ENCODE measurements around the gene EXT2. TPM values are rescaled to one million over a fixed set of nuclear protein-coding genes. Genes with fewer than 3 reads are reported as not detected.

EXT2 gene
- total and polyA plus RNA-seq, 2 experiments from 2014 or later, result 71.5 to 107 TPM

DNA sequence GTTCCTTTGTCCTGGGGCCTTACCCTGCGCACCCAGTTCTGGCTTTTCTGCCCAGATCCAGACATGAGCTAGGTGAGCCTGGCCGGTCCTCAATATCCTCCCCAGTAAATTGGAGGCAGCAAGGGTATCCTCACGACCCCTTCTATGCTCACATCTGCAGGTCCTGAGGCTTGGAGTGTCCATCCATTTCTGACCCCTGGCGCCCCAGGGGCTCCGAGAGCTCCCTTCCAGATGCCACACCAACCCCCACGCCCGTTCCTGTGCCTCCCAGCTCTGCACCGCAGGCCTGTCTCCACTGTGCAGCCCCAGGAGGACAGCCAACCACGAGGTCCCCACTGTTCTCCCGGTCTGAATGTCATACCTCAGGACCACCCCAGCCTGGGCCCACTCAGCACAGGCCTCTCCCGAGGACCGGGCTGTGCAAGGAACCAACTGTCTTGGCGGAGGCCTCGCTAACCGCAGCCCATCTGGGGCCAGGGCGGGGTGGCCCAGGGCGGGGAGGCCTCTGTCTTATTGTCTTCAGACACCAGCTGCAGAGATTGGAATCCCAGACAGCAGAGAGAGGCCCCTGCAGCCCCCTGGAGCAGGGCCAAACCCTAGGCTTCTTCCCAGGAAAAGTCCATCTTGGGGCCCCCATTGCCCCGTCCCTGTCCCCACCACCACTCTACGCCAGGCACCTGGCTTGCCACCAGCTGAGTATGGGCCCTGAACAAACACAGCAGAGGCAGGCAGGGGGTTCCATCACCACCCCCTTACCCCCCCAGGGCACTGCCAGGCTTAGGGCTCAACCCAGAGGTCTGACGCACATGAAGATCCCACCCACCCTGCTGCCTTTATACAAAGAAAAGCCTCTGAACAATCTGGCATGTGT is 175.2 kb downstream of the EXT2 start:
- no peak for DNase-seq (ENCODE audit: low spot score)
- Histone ChIP-seq H4K20me1 (ENCODE audit: insufficient read depth, poor library complexity, severe bottlenecking) (no peaks in the 10 kb centered on the region), H3K9me3 (ENCODE audit: low read depth) (no peaks in the 10 kb centered on the region), H2AFZ (no peak overlapping the region), H3K27ac (no peak overlapping the region), H3K27me3 (no peaks in the 10 kb centered on the region), H3K36me3 (replicated peaks; ENCODE audit: insufficient read depth, low read depth) (no peaks in the 10 kb centered on the region), H3K4me1 (ENCODE audit: insufficient read depth) (no peaks in the 10 kb centered on the region), H3K4me2 (no peak overlapping the region), H3K79me2 (no peaks in the 10 kb centered on the region), H3K9me2 (replicated peaks; ENCODE audit: insufficient read depth) (no peaks in the 10 kb centered on the region), H3K4me3 (no peak overlapping the region)
- 92% methylated on average over 15 of the region's 20 CpGs for WGBS (ENCODE audit: low lambda C conversion rate, missing lambda C conversion rate)
- TF ChIP-seq, protein P1, sequence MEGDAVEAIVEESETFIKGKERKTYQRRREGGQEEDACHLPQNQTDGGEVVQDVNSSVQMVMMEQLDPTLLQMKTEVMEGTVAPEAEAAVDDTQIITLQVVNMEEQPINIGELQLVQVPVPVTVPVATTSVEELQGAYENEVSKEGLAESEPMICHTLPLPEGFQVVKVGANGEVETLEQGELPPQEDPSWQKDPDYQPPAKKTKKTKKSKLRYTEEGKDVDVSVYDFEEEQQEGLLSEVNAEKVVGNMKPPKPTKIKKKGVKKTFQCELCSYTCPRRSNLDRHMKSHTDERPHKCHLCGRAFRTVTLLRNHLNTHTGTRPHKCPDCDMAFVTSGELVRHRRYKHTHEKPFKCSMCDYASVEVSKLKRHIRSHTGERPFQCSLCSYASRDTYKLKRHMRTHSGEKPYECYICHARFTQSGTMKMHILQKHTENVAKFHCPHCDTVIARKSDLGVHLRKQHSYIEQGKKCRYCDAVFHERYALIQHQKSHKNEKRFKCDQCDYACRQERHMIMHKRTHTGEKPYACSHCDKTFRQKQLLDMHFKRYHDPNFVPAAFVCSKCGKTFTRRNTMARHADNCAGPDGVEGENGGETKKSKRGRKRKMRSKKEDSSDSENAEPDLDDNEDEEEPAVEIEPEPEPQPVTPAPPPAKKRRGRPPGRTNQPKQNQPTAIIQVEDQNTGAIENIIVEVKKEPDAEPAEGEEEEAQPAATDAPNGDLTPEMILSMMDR (IDR thresholded peaks at IDR 0.05; ENCODE audit: poor library complexity), result no peak
- TF ChIP-seq EZH2 (IDR thresholded peaks at IDR 0.05; ENCODE audit: borderline replicate concordance) (no peak), EZH2phosphoT487 (IDR thresholded peaks at IDR 0.05; ENCODE audit: low read depth, severe bottlenecking, unreplicated experiment) (no peak)

DNA sequence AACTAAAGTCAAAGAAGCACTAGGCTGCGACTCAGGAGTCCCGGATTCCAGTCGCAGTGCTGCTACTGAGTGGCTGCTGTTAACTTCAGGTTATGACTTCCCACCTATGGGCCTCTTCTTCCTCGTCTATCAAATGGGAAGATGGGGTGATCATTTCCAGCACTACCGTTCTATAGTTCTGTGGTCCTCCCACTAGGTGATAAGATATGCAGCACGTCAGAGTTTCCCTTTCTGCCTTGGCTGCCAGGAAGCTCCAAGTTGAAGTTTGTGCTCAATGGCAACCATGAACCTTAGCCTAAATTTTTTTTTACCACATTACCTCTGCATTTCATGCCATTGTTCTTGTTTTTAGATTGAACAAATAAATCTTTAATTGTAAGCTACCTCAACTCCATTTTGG is 175.8 kb downstream of the EXT2 start:
- Histone ChIP-seq H2AFZ (no peak overlapping the region), H3K4me2 (no peak overlapping the region), H3K9me3 (ENCODE audit: low read depth) (no peaks in the 10 kb centered on the region), H3K27me3 (no peaks in the 10 kb centered on the region), H3K9me2 (replicated peaks; ENCODE audit: insufficient read depth) (no peaks in the 10 kb centered on the region), H4K20me1 (ENCODE audit: insufficient read depth, poor library complexity, severe bottlenecking) (no peaks in the 10 kb centered on the region), H3K36me3 (replicated peaks; ENCODE audit: insufficient read depth, low read depth) (no peaks in the 10 kb centered on the region), H3K27ac (no peak overlapping the region), H3K79me2 (no peaks in the 10 kb centered on the region), H3K4me1 (ENCODE audit: insufficient read depth) (no peaks in the 10 kb centered on the region), H3K4me3 (no peak overlapping the region)
- no peak for DNase-seq (ENCODE audit: low spot score)
- WGBS (ENCODE audit: low lambda C conversion rate, missing lambda C conversion rate), result 93% methylated on average over 6 of the region's 6 CpGs
- no peak for TF ChIP-seq EZH2 (IDR thresholded peaks at IDR 0.05; ENCODE audit: borderline replicate concordance)
- TF ChIP-seq, protein P1 (IDR thresholded peaks at IDR 0.05; ENCODE audit: poor library complexity), result no peak
- TF ChIP-seq EZH2phosphoT487 (IDR thresholded peaks at IDR 0.05; ENCODE audit: low read depth, severe bottlenecking, unreplicated experiment), result no peak

DNA sequence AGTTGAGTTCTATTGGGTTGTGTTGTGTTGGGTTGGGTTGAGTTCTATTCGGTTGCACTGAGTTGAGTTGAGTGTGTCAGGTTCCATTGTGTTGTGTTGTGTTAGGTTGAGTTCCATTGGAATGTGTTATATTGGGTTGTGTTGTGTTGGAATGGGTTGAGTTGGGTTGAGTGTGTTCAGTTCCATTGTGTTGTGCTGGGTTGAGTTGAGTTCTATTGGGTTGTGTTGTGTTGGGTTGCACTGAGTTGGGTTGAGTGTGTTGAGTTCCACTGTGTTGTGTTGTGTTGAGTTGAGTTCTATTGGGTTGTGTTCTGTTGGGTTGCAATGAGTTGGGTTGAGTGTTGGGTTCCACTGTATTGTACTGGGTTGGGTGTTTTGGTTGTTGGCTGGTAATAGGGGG is 178.9 kb downstream of the EXT2 start:
- no peaks in the 10 kb centered on the region for H3K4me1 ChIP-seq (ENCODE audit: insufficient read depth)
- no peaks in the 10 kb centered on the region for H3K79me2 ChIP-seq
- 100% methylated on average over 1 of the region's 1 CpG for WGBS (ENCODE audit: low lambda C conversion rate, missing lambda C conversion rate)
- no peak overlapping the region for H3K4me2 ChIP-seq
- no peaks in the 10 kb centered on the region for H3K9me3 ChIP-seq (ENCODE audit: low read depth)
- no peaks in the 10 kb centered on the region for H3K36me3 ChIP-seq (replicated peaks; ENCODE audit: insufficient read depth, low read depth)
- no peaks in the 10 kb centered on the region for H3K27me3 ChIP-seq
- H4K20me1 ChIP-seq (ENCODE audit: insufficient read depth, poor library complexity, severe bottlenecking), result no peaks in the 10 kb centered on the region
- no peak overlapping the region for H2AFZ ChIP-seq
- TF ChIP-seq EZH2 (IDR thresholded peaks at IDR 0.05; ENCODE audit: borderline replicate concordance), result no peak
- TF ChIP-seq, protein P1 (IDR thresholded peaks at IDR 0.05; ENCODE audit: poor library complexity), result no peak
- no peak for TF ChIP-seq EZH2phosphoT487 (IDR thresholded peaks at IDR 0.05; ENCODE audit: low read depth, severe bottlenecking, unreplicated experiment)
- DNase-seq (ENCODE audit: low spot score), result no peak
- no peaks in the 10 kb centered on the region for H3K9me2 ChIP-seq (replicated peaks; ENCODE audit: insufficient read depth)
- no peak overlapping the region for H3K27ac ChIP-seq
- H3K4me3 ChIP-seq, result no peak overlapping the region

Data from hepatocyte (in vitro differentiated cells).